ENCODE data around the gene AQP12A.

AQP12A gene

DNA sequence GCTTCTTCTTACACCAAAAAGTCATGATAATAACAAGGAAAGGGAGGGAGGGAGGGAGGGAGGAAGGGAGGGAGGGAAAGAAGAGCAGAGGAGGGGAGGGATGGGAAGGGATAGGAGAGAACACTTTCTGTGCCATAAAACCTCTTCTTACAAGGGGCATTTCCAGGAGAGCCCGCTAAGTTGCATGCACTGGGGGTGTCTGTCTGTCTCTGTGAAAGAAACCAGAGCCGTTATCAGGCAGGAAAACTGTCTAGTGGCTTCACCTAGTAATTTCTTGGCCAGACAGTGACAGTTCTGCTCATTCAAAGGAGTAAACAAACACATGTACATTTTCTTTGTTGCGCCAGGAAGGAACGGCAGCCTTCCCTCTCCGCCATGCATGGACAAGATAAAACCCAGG, 45.8 kb downstream of the AQP12A start:
- H3K4me3 ChIP-seq (replicated peaks in 1 of 2; ENCODE audit: low read depth in 2 of 2, low read length in 2 of 2): no peak overlapping the region
- TF ChIP-seq, protein P1, sequence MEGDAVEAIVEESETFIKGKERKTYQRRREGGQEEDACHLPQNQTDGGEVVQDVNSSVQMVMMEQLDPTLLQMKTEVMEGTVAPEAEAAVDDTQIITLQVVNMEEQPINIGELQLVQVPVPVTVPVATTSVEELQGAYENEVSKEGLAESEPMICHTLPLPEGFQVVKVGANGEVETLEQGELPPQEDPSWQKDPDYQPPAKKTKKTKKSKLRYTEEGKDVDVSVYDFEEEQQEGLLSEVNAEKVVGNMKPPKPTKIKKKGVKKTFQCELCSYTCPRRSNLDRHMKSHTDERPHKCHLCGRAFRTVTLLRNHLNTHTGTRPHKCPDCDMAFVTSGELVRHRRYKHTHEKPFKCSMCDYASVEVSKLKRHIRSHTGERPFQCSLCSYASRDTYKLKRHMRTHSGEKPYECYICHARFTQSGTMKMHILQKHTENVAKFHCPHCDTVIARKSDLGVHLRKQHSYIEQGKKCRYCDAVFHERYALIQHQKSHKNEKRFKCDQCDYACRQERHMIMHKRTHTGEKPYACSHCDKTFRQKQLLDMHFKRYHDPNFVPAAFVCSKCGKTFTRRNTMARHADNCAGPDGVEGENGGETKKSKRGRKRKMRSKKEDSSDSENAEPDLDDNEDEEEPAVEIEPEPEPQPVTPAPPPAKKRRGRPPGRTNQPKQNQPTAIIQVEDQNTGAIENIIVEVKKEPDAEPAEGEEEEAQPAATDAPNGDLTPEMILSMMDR (IDR thresholded peaks at IDR 0.05; ENCODE audit: low read depth, low read length): no peak
- DNase-seq (ENCODE audit: low read depth in 2 of 2): no peak

GRCh38 chr2:240737958-240738357, 46.3 kb downstream of the AQP12A start:
- TF ChIP-seq, protein P1 (IDR thresholded peaks at IDR 0.05; ENCODE audit: low read depth, low read length): no peak
- DNase-seq (ENCODE audit: low read depth in 2 of 2): no peak
- no peak overlapping the region for H3K4me3 ChIP-seq (replicated peaks in 1 of 2; ENCODE audit: low read depth in 2 of 2, low read length in 2 of 2)

DNA sequence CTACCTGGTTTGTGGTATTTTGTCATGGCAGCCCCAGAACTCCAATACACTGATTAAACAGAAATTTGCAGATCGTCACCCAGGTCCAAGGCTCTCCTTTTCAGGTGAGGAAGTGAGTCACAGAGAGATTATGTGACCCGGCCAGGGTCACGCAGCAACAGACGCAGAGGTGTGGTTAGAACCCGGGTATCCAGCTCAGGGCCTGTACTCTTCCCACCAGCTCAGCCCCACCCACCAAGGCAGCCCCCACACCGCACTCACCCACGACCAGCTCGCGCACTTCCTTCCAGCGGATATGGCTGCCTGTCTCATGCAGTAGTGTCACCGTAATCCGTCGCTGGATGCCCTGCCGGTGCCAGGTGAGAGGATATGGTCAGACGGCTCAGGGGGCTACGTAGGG, 48.1 kb downstream of the AQP12A start:
- no peak overlapping the region for H3K4me3 ChIP-seq (replicated peaks in 1 of 2; ENCODE audit: low read depth in 2 of 2, low read length in 2 of 2)
- TF ChIP-seq, protein P1 (IDR thresholded peaks at IDR 0.05; ENCODE audit: low read depth, low read length): no peak
- no peak for DNase-seq (ENCODE audit: low read depth in 2 of 2)

- TF ChIP-seq, protein P1 (IDR thresholded peaks at IDR 0.05; ENCODE audit: low read depth, low read length): no peak
- no peak for DNase-seq (ENCODE audit: low read depth in 2 of 2)
- no peak overlapping the region for H3K4me3 ChIP-seq (replicated peaks in 1 of 2; ENCODE audit: low read depth in 2 of 2, low read length in 2 of 2)
Observed at GRCh38 chr2:240741091-240741490, 49.4 kb downstream of the AQP12A start.

- no peak overlapping the region for H3K4me3 ChIP-seq (replicated peaks in 1 of 2; ENCODE audit: low read depth in 2 of 2, low read length in 2 of 2)
- no peak for DNase-seq (ENCODE audit: low read depth in 2 of 2)
- TF ChIP-seq, protein P1 (IDR thresholded peaks at IDR 0.05; ENCODE audit: low read depth, low read length): no peak
Observed at GRCh38 chr2:240742602-240743095, 51.0 kb downstream of the AQP12A start.

DNA sequence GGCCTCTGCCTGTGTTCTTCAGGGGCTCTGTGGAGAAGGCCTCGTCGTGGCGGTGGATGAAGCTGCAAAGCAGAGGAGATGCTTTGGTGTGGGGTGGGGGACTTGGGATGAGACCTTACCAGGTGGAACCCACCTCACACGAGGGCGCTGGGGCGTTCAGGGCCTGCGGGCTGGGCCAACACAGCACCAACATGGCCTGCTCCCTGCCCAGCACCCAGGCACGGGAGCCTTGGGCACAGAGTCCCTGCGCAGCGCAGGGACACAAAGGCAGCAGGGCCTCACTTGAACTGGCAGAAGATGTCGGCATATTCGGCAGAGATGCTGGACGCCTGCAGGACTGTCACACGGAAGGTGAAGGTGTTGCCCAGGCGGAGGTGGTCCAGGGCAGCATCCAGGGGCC, 53.8 kb downstream of the AQP12A start:
- no peak overlapping the region for H3K4me3 ChIP-seq (replicated peaks in 1 of 2; ENCODE audit: low read depth in 2 of 2, low read length in 2 of 2)
- no peak for DNase-seq (ENCODE audit: low read depth in 2 of 2)
- TF ChIP-seq, protein P1 (IDR thresholded peaks at IDR 0.05; ENCODE audit: low read depth, low read length): no peak

DNA sequence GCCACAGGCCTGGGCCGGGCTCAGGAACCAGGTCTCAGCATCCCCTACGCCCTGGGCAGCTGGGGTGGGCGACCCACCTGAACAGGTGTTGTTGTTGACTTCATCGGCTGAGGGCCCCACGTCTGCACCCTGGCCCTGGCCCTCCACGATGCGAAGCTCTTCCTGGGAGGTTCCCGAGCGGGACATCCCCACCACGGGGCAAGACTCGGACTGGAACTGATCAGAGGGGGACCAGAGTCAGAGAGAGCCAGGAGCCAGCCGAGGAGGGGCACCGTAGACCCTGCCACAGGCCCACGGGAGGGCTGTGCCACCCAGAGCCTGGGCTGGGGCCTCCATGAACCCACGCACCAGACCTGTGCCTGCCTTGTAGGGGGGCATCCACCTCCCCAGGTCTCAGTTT, 54.3 kb downstream of the AQP12A start:
- DNase-seq (ENCODE audit: low read depth in 2 of 2): no peak
- TF ChIP-seq, protein P1 (IDR thresholded peaks at IDR 0.05; ENCODE audit: low read depth, low read length): no peak
- no peak overlapping the region for H3K4me3 ChIP-seq (replicated peaks in 1 of 2; ENCODE audit: low read depth in 2 of 2, low read length in 2 of 2)

Data from cardiac fibroblast (primary cell).